NCI-H345 treated with DMSO at 0.1 percent for 48 hours (cell line): Measurements from ENCODE around the gene COX8A.
"Not testable (repeated sequence)": the region's sequence is repeated elsewhere in the genome, so short reads cannot be mapped to it uniquely, and the experiment has no call there.

ENCODE experiments used
- DNase-seq: peaks from one replicate; lab custom pipeline; 2025; ENCODE audit not compliant: unreplicated experiment; lab: John Stamatoyannopoulos, UW

COX8A gene

GRCh38 chr11:63969461-63969860, 5.0 kb upstream of the COX8A start:
- no peak for DNase-seq

- DNase-seq = no peak
These were observed 3.5 kb upstream of the COX8A start for GRCh38 chr11:63970902-63971301.

- not testable (repeated sequence) for DNase-seq
These were observed 535 bp upstream of the COX8A start for GRCh38 chr11:63973912-63974258.

GRCh38 chr11:63978551-63979239, 4.3 kb downstream of the COX8A start:
- DNase-seq = no peak

GRCh38 chr11:63979426-63979825, 5.0 kb downstream of the COX8A start:
- no peak for DNase-seq

- no peak for DNase-seq
These were observed 11.4 kb downstream of the COX8A start for GRCh38 chr11:63985812-63986155.

GRCh38 chr11:63986156-63986931, 11.9 kb downstream of the COX8A start, which contains the start of gene OTUB1:
OTUB1 (plus strand) TSS chr11:63986438; CDS start chr11:63986457, 19 bp downstream.
- DNase-seq = peak; percentile 77

- DNase-seq = no peak
These were observed 12.6 kb downstream of the COX8A start for GRCh38 chr11:63986932-63987513.

GRCh38 chr11:63991558-63991957, 17.1 kb downstream of the COX8A start:
- no peak for DNase-seq

- DNase-seq = no peak
These were observed 18.7 kb downstream of the COX8A start for GRCh38 chr11:63993100-63993499.

- DNase-seq = no peak
These were observed 19.6 kb downstream of the COX8A start for GRCh38 chr11:63993993-63994392.

GRCh38 chr11:63996512-63996911, 22.1 kb downstream of the COX8A start:
- no peak for DNase-seq

- no peak for DNase-seq
These were observed 22.8 kb downstream of the COX8A start for GRCh38 chr11:63997104-63997700.

GRCh38 chr11:63997801-63998337, 23.4 kb downstream of the COX8A start:
- no peak for DNase-seq

- no peak for DNase-seq
These were observed 24.3 kb downstream of the COX8A start for GRCh38 chr11:63998558-63999348.

- DNase-seq = peak; percentile 60
These were observed 25.1 kb downstream of the COX8A start for GRCh38 chr11:63999349-64000025.

GRCh38 chr11:64000026-64000739, 25.8 kb downstream of the COX8A start:
- DNase-seq = peak; percentile 31

GRCh38 chr11:64000740-64001483, 26.5 kb downstream of the COX8A start:
- DNase-seq = no peak
